Osteoblast (primary cell): Measurements from ENCODE around the gene NTRK2. TPM values are rescaled to one million over a fixed set of nuclear protein-coding genes. Genes with fewer than 3 reads are reported as not detected.

Experiments
- DNase-seq: peaks from one replicate; pipeline ENCODE4 v3.0.0; 2011; ENCODE audit warnings: low spot score, mixed read lengths; ENCODE audit not compliant: insufficient read length; ENCODE audit errors: missing footprints
- H2AFZ ChIP-seq: 2 replicates; pipeline ENCODE4 v1.6.0; 2011; ENCODE audit warnings: mild to moderate bottlenecking, low read length
- H3K27ac ChIP-seq: 2 replicates; pipeline ENCODE4 v1.5.1; 2011; ENCODE audit warnings: mild to moderate bottlenecking, low read depth, low read length, moderate library complexity
- H3K27me3 ChIP-seq: 2 replicates; pipeline ENCODE4 v1.6.0; 2012; ENCODE audit warnings: mild to moderate bottlenecking, control low read depth, inconsistent platforms, low read length, moderate library complexity; ENCODE audit not compliant: insufficient read depth
- H3K36me3 ChIP-seq: 2 replicates; pipeline ENCODE4 v1.5.1; 2011; ENCODE audit warnings: mild to moderate bottlenecking, low read length, control low read depth, moderate library complexity; ENCODE audit not compliant: insufficient read depth
- H3K4me1 ChIP-seq: 2 replicates; pipeline ENCODE4 v1.5.1; 2011; ENCODE audit warnings: mild to moderate bottlenecking, low read length, control low read depth, moderate library complexity; ENCODE audit not compliant: insufficient read depth
- H3K4me2 ChIP-seq: 2 replicates; pipeline ENCODE4 v1.6.0; 2011; ENCODE audit warnings: mild to moderate bottlenecking, low read length; ENCODE audit not compliant: insufficient read depth
- H3K4me3 ChIP-seq: fragments of 200-600 bp; sonication (generic); 3 replicates; pipeline ENCODE4 v1.5.1; 2012; ENCODE audit warnings: mild to moderate bottlenecking, low read length, inconsistent platforms; ENCODE audit not compliant: insufficient read depth
- H3K79me2 ChIP-seq: 2 replicates; pipeline ENCODE4 v1.6.0; 2012; ENCODE audit warnings: mild to moderate bottlenecking, low read length, control low read depth, inconsistent platforms; ENCODE audit not compliant: insufficient read depth
- H3K9me3 ChIP-seq: 2 replicates; pipeline ENCODE4 v1.5.1; 2011; ENCODE audit warnings: low read depth, low read length, control low read depth
- H4K20me1 ChIP-seq: 2 replicates; pipeline ENCODE4 v1.6.0; 2012; ENCODE audit warnings: mild to moderate bottlenecking, low read length, control low read depth; ENCODE audit not compliant: insufficient read depth
- total RNA-seq: library from RNA; depleted of rRNA; stranded (reverse); fragments of >200 nt; gene quantifications from 2 replicates; pipeline ENCODE4 v1.2.3, GENCODE V29; 2012
- TF ChIP-seq, protein P1 (sequence below): IDR thresholded peaks from 2 replicates; pipeline ENCODE4 v1.5.1; 2011; ENCODE audit warnings: mild to moderate bottlenecking, low read depth, low read length, moderate library complexity; ENCODE audit errors: extremely low read depth

NTRK2 gene
- total RNA-seq, 1 donor, result 3.3 TPM

GRCh38 chr9:84997472-84997871 lies 327.9 kb downstream of the NTRK2 start:
- Histone ChIP-seq H3K4me3 (no peak overlapping the region), H3K4me2 (no peak overlapping the region), H3K4me1 (no peaks in the 10 kb centered on the region), H3K79me2 (no peaks in the 10 kb centered on the region), H3K27me3 (no peaks in the 10 kb centered on the region), H3K9me3 (no peaks in the 10 kb centered on the region), H3K36me3 (no peaks in the 10 kb centered on the region), H4K20me1 (no peaks in the 10 kb centered on the region), H3K27ac (no peak overlapping the region), H2AFZ (no peak overlapping the region)
- TF ChIP-seq, protein P1, sequence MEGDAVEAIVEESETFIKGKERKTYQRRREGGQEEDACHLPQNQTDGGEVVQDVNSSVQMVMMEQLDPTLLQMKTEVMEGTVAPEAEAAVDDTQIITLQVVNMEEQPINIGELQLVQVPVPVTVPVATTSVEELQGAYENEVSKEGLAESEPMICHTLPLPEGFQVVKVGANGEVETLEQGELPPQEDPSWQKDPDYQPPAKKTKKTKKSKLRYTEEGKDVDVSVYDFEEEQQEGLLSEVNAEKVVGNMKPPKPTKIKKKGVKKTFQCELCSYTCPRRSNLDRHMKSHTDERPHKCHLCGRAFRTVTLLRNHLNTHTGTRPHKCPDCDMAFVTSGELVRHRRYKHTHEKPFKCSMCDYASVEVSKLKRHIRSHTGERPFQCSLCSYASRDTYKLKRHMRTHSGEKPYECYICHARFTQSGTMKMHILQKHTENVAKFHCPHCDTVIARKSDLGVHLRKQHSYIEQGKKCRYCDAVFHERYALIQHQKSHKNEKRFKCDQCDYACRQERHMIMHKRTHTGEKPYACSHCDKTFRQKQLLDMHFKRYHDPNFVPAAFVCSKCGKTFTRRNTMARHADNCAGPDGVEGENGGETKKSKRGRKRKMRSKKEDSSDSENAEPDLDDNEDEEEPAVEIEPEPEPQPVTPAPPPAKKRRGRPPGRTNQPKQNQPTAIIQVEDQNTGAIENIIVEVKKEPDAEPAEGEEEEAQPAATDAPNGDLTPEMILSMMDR, result no peak
- DNase-seq, result no peak

DNA sequence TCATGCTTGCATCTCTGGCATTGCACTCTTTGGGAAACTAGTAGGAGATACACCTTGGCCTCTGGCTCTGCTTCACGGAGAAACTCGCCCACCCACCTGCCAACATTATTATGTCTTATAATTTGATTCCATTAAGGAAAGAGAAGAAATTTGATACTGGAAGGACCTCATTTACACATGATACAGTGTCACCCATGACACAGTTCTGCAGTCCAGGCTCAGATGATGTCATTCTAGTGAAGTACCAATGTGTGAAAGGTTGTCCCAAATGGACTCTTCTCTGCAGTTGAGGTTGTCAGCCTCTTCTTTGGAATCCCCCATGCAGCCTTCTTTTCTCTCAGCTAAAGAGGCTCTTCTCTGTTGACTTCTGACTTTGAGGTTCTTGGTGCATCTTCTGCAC lies 329.1 kb downstream of the NTRK2 start:
- Histone ChIP-seq H3K36me3 (no peaks in the 10 kb centered on the region), H3K4me1 (no peaks in the 10 kb centered on the region), H2AFZ (no peak overlapping the region), H4K20me1 (no peaks in the 10 kb centered on the region), H3K27me3 (no peaks in the 10 kb centered on the region), H3K79me2 (no peaks in the 10 kb centered on the region), H3K4me3 (no peak overlapping the region), H3K9me3 (no peaks in the 10 kb centered on the region), H3K27ac (no peak overlapping the region), H3K4me2 (no peak overlapping the region)
- no peak for DNase-seq
- TF ChIP-seq, protein P1, result no peak

GRCh38 chr9:84999788-85000187 lies 330.3 kb downstream of the NTRK2 start:
- TF ChIP-seq, protein P1, result no peak
- H3K36me3 ChIP-seq, result no peaks in the 10 kb centered on the region

DNA sequence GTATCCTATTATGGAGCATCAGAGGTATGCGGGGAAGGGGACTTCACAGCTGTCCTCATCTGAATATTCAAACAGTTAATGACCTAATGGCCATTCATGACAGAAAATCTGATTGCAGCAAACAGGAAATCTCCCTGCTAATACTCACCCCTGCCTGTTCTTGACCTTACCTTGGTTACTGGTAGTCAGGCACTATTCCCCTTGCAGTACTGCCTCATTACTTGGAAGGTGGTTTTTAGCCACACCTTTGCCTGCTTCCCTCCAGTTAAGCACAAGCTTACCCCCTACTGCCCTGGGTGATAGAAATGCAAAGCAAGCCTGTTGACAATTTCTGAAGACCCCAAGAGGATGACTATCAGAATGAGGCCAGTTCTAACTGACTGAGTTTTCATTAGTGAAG lies 332.4 kb downstream of the NTRK2 start:
- H3K27me3 ChIP-seq, result no peaks in the 10 kb centered on the region
- no peaks in the 10 kb centered on the region for H4K20me1 ChIP-seq
- no peak overlapping the region for H3K27ac ChIP-seq
- H3K4me2 ChIP-seq, result no peak overlapping the region
- DNase-seq, result no peak
- TF ChIP-seq, protein P1, result no peak
- no peaks in the 10 kb centered on the region for H3K36me3 ChIP-seq
- H2AFZ ChIP-seq, result no peak overlapping the region
- no peaks in the 10 kb centered on the region for H3K4me1 ChIP-seq
- no peaks in the 10 kb centered on the region for H3K9me3 ChIP-seq
- no peak overlapping the region for H3K4me3 ChIP-seq
- no peaks in the 10 kb centered on the region for H3K79me2 ChIP-seq

More at GRCh38 chr9:84999788-85000187, 330.3 kb downstream of the NTRK2 start:
- Histone ChIP-seq H3K27me3 (no peaks in the 10 kb centered on the region), H3K4me1 (no peaks in the 10 kb centered on the region), H4K20me1 (no peaks in the 10 kb centered on the region), H3K4me2 (no peak overlapping the region), H3K4me3 (no peak overlapping the region), H3K79me2 (no peaks in the 10 kb centered on the region), H2AFZ (no peak overlapping the region), H3K27ac (no peak overlapping the region), H3K9me3 (no peaks in the 10 kb centered on the region)
- DNase-seq, result no peak
